Measurements from ENCODE around the gene UBR4. TPM values are rescaled to one million over a fixed set of nuclear protein-coding genes. Genes with fewer than 3 reads are reported as not detected.

UBR4 gene
- total RNA-seq, 1 experiment from 2014 or later, result 131 TPM

- no peaks in the 10 kb centered on the region for H3K4me1 ChIP-seq (ENCODE audit: insufficient read depth, low read length)
Measured at GRCh38 chr1:19229229-19229628, 19.2 kb upstream of the UBR4 start.

More at GRCh38 chr1:19229229-19229628, 19.2 kb upstream of the UBR4 start:
- Histone ChIP-seq H3K27ac (ENCODE audit: insufficient read length, low read depth, low read length) (no peak overlapping the region), H2BK5ac (ENCODE audit: insufficient read length, low read length) (no peak overlapping the region), H2BK120ac (ENCODE audit: low read depth, low read length, poor library complexity, severe bottlenecking) (no peak overlapping the region), H3K23ac (ENCODE audit: insufficient read length, low read depth, low read length) (no peak overlapping the region), H2BK12ac (ENCODE audit: insufficient read length, low read depth, low read length) (no peak overlapping the region), H3K27me3 (ENCODE audit: insufficient read depth, low read length) (no peaks in the 10 kb centered on the region), H3K18ac (ENCODE audit: insufficient read length, low read depth, low read length) (no peak overlapping the region), H3K14ac (ENCODE audit: insufficient read depth, low read length) (no peak overlapping the region), H3K56ac (ENCODE audit: insufficient read length, low read depth, low read length) (no peak overlapping the region), H2BK15ac (ENCODE audit: low read depth, low read length) (no peak overlapping the region), H4K91ac (ENCODE audit: insufficient read length, low read depth, low read length) (no peak overlapping the region), H4K20me1 (ENCODE audit: control insufficient read depth, insufficient read depth, insufficient read length) (no peaks in the 10 kb centered on the region), H3K9ac (ENCODE audit: extremely low read depth, insufficient read length, low read length) (no peak overlapping the region), H3K9me3 (ENCODE audit: control insufficient read depth, low read depth, low read length) (no peaks in the 10 kb centered on the region), H3K79me1 (ENCODE audit: insufficient read depth, low read depth, low read length, poor library complexity, severe bottlenecking) (no peaks in the 10 kb centered on the region), H4K5ac (ENCODE audit: insufficient read length, low read depth, low read length) (no peak overlapping the region), H3K4ac (ENCODE audit: low read depth, low read length) (no peak overlapping the region), H2BK20ac (ENCODE audit: low read depth, low read length, poor library complexity, severe bottlenecking) (no peak overlapping the region), H2AFZ (ENCODE audit: low read length) (no peak overlapping the region), H2AK5ac (ENCODE audit: insufficient read length, low read length) (no peak overlapping the region), H3T11ph (ENCODE audit: low read length) (no peak overlapping the region), H3K4me2 (ENCODE audit: insufficient read depth, insufficient read length, low read length) (no peak overlapping the region), H3K23me2 (ENCODE audit: insufficient read length, low read depth, low read length, poor library complexity, severe bottlenecking) (no peaks in the 10 kb centered on the region), H3K79me2 (ENCODE audit: insufficient read depth, low read length) (no peaks in the 10 kb centered on the region), H4K8ac (replicated peaks; ENCODE audit: insufficient read length, low read depth, low read length) (no peak overlapping the region)
- Mint-ChIP-seq H3K4me1 (no peaks in the 10 kb centered on the region), H3K27ac (no peak overlapping the region), H3K4me3 (no peak overlapping the region), H3K36me3 (ENCODE audit: insufficient read depth in 1 of 3, low read depth in 3 of 3) (peaks cover 45 to 93% (median 80%) of the 10 kb centered on the region in 3 experiments), H3K27me3 (ENCODE audit: low read depth) (no peaks in the 10 kb centered on the region), H3K9me3 (no peaks in the 10 kb centered on the region)
- no peak for DNase-seq
- TF ChIP-seq, protein P1, sequence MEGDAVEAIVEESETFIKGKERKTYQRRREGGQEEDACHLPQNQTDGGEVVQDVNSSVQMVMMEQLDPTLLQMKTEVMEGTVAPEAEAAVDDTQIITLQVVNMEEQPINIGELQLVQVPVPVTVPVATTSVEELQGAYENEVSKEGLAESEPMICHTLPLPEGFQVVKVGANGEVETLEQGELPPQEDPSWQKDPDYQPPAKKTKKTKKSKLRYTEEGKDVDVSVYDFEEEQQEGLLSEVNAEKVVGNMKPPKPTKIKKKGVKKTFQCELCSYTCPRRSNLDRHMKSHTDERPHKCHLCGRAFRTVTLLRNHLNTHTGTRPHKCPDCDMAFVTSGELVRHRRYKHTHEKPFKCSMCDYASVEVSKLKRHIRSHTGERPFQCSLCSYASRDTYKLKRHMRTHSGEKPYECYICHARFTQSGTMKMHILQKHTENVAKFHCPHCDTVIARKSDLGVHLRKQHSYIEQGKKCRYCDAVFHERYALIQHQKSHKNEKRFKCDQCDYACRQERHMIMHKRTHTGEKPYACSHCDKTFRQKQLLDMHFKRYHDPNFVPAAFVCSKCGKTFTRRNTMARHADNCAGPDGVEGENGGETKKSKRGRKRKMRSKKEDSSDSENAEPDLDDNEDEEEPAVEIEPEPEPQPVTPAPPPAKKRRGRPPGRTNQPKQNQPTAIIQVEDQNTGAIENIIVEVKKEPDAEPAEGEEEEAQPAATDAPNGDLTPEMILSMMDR (conservative IDR thresholded peaks at IDR 0.05), result no peak
- no CpG with 5 or more reads among the region's 3 CpGs for WGBS (ENCODE audit: extremely low coverage, insufficient read length, low lambda C conversion rate)
